ENCODE data around the gene TBC1D22A.

TBC1D22A gene

GRCh38 chr22:46911346-46911745 is 148.9 kb downstream of the TBC1D22A start:
- no peak for FAIRE-seq

GRCh38 chr22:46913351-46913750 is 150.9 kb downstream of the TBC1D22A start:
- FAIRE-seq: no peak

DNA sequence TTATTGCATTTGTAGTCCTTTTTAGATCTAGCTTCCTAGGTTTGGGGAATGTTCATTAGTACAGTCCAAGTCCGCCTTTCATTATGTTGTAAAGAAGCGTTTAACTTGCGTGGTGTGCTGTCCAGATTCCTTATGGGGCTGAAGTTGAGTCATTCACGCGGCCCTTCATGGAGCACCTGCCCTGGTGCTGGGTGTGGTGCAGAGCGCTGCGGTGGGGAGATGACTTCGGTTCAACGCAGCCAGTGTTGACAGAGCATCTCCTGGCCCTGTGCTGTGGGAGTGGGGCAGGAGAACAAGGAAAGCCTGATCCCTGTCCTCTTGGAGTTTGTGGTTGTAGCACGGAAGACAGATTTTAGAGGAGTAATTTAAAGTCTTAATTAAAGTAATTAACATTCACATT is 152.0 kb downstream of the TBC1D22A start:
- no peak for FAIRE-seq

DNA sequence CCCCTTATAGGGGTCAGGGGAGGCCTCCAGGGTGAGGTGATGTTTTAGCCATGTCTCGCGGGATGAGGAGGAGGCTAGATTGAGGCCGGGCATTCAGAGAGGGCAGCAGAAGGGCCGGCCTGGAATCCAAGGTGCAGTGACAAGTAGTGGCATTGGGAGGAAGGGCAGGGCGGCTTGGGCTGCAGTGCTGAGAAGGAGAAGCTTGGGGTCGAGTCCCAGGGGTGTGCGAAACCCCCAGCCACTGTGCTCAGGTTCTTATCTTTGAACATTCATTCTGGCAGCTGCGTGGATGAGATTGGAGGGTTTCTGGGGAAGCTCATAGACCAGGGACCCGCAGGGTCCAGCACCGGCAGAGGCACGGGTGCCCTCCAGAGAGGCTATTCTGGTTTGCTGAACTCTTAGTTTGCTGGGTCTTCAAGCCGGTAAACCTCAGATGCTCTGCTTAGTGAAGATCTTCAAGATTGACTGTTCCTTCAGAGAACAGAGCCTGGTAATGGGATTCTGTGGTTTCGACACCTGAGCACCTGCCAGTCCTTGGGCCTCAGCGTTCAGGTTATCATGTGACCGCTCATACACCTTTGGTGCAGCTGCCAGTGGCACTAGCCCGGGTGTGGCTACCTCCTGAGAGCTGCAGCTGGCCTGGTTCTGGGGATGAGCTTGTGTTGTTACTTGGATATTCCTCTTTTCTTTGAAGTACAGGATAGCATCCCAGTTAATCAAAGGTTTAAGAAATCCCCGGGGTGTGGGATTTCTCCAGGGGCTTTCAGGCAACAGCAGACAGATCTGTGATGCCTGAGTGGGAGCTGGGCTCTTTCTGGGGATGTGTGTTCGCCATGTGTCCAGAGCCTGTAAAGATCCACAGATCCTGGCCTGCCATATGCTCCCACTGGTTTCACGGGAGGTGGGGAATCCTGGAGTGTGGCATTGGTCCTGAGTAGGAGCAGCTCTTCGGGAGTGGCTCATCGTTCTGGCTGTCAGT is 152.8 kb downstream of the TBC1D22A start:
- no peak for FAIRE-seq

GRCh38 chr22:46915950-46916730 is 153.7 kb downstream of the TBC1D22A start:
- FAIRE-seq: no peak

GRCh38 chr22:46916886-46917770 is 154.7 kb downstream of the TBC1D22A start:
- no peak for FAIRE-seq

GRCh38 chr22:46917771-46918101 is 155.3 kb downstream of the TBC1D22A start:
- no peak for FAIRE-seq

- FAIRE-seq: no peak
Measured at GRCh38 chr22:46918197-46918596, 155.7 kb downstream of the TBC1D22A start.

GRCh38 chr22:46922037-46922436 is 159.6 kb downstream of the TBC1D22A start:
- no peak for FAIRE-seq

GRCh38 chr22:46923394-46923793 is 160.9 kb downstream of the TBC1D22A start:
- no peak for FAIRE-seq

DNA sequence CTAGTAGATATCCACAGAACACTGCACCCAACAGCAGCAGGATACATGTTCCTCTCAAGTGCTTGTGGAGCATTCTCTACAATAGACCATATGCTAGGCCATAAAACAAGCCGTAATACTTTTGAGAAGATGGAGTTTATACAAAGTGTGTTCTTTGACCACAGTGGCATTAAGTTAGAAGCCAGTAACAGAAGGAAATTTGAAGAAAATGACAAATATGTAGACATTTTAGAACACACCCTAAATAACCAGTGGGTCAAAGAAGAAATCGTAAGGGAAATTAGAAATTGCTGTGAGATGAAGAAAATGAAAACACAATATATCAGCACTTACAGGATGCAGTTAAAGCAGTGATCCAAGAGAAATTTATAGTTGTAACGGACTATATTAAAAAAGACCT is 163.4 kb downstream of the TBC1D22A start:
- no peak for FAIRE-seq

GRCh38 chr22:46929046-46929709 is 166.7 kb downstream of the TBC1D22A start:
- no peak for FAIRE-seq

- FAIRE-seq: no peak
Measured at GRCh38 chr22:46929710-46930204, 167.3 kb downstream of the TBC1D22A start.

DNA sequence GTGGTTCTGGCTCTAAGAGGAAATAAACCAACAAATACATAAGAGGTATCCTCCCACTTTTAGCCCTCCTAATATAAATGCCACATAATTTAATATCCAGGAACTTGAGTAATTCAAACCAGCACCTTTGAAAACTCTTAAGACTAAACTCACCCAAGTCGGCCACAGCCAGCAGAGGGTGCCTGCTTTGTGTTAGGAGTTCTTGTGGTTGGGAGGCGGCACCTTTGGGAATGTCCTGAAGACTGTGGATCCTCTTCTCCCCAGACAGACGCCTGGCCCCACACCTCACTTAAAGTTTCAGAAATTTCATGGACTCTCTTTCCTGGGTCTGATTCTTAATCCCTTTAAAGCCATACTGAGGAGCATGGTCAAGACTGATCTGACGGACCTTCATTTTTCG is 169.0 kb downstream of the TBC1D22A start:
- no peak for FAIRE-seq

DNA sequence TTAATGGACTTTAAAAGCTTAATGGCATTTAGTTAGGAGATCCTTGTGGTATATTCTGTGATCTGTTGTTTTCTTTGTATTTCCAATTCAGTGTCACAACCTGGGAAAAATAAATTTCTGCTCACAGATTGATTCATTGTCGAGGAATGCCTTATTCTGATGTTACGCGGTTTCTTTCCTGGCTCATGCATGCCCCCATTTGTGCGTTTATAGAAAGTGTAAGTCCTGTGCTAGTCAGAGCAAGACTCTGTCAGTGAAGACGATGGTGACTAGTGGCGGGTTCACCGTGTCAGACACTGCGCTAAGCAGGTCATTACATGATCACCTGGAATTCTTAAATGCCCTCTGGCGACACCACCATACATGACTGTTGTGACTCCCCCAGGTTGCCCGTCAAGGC is 169.4 kb downstream of the TBC1D22A start:
- no peak for FAIRE-seq

GRCh38 chr22:46933040-46933930 is 170.8 kb downstream of the TBC1D22A start:
- no peak for FAIRE-seq

GRCh38 chr22:46934172-46934745 is 171.8 kb downstream of the TBC1D22A start:
- FAIRE-seq: no peak

GRCh38 chr22:46934746-46935491 is 172.5 kb downstream of the TBC1D22A start:
- FAIRE-seq: no peak

- FAIRE-seq: no peak
Measured at GRCh38 chr22:46935506-46936377, 173.3 kb downstream of the TBC1D22A start.

Data from colon (tissue), 2 donors.